ENCODE measurements around the gene PCDHGA6.
A peak's percentile ranks its signal among the peaks of the same experiment; 100 is the strongest.
"Not testable (repeated sequence)": the region's sequence is repeated elsewhere in the genome, so short reads cannot be mapped to it uniquely, and the experiment has no call there.

PCDHGA6 gene

DNA sequence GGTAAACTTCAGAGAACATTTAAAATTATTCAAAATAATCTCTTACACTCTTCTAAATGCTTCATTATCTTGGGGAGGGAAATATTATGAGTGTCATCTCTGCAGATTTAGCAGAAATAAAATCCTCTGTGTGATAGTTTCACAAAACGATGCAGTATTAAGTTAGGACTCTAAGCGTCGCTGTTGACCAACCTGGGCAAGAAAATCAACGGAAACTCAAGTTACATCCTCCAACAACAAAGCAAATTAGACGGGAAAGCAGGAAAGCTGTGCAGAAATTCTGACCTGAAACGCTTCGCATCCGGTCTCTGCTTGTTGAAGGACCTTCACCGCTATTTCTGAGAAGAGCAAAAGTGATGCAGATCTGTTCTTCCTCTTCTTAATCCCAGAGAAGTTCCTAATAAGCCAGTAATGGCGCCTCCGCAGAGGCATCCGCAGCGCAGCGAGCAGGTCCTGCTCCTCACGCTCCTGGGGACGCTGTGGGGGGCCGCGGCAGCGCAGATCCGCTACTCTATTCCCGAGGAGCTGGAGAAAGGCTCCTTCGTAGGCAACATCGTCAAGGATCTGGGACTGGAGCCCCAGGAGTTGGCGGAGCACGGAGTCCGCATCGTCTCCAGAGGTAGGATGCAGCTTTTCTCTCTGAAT, at the start of gene PCDHGA6:
TSS of gene PCDHGA6 (plus strand) at position 219 of the 645 bp plus-strand sequence. CDS start at position 412, 193 bp downstream.
- FAIRE-seq: no peak

DNA sequence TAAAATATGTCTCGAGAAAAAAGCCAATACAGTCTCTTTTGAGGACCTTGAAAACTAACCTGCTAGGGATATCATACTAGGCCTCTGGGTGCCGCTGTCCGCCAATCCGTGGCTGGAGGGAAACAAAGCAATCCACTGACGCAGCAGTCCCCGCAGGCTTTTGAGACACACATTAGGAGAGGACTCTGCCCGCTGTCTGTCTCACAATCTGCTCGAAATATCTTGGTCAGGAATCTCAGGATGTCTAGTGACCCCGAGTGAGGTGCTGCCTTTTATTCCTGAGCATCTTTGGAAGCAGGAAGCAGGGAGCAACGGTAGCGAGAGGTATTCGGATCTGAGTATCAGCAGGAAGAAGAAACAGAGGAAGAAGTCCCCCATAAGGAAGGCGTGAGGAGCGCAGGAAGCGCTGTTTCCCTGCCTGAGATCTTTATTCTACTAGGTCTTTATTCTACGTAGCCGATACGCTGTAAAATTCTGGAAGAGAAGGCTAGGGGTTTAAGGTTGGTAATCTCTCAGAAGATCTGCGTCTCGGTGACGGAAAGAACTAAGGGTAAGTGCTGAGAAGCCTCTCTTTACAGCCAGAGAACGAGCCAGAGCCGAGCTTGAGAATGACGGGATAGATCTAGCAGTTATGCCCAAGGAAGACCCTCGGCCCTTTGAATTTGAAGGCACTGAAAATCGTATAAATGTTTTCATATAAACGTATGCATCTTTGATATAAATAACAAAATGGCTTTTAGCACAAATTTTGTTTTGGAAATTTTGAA, 47.4 kb upstream of the PCDHGA6 start:
- no peak for FAIRE-seq

DNA sequence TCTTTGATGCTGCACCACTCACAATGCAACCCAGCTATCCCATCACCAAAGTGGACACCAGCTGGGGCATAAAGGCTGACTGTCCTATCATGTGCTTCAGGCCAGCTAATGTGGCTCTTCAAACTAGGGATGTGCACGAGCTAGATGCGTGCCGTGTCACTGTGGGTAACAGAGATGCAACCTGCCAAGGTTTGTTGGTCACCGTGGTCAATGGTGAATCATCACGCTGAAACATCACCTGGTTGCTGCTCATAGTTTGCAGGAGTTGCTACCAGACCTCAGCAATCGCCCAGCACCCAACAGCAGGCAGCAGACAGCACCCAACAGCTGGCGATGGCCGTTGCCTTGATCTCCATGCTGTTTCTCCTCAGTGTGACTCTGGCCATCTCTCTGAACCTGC, 45.5 kb upstream of the PCDHGA6 start:
- FAIRE-seq: no peak

DNA sequence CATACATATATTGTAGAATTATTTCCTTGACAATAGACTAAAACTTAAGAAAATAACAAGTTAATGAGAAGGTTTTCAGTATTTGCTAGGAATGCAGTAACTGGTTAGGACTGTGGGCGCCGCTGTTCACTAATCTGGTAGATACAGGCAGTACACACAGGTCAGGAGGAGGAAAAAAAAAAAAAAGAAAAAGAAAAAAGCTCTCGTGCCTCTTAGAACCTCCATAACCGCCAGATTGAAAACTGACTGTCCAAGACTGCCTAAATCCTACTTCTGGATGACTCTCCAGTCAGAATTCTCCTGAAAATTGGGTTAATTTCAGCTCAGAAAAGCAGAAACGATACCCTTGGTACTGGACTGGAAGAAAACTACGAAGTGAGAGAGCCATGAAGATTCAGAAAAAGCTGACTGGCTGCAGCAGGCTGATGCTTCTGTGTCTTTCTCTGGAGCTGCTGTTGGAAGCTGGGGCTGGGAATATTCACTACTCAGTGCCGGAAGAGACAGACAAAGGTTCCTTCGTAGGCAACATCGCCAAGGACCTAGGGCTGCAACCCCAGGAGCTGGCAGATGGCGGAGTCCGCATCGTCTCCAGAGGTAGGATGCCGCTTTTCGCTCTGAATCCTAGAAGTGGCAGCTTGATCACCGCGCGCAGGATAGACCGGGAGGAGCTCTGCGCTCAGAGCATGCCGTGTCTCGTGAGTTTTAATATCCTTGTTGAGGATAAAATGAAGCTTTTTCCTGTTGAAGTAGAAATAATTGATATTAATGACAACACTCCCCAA, 43.2 kb upstream of the PCDHGA6 start, which contains the start of gene PCDHGA1:
TSS of gene PCDHGA1 (plus strand) at position 216 of the 782 bp plus-strand sequence.
- FAIRE-seq: no peak

DNA sequence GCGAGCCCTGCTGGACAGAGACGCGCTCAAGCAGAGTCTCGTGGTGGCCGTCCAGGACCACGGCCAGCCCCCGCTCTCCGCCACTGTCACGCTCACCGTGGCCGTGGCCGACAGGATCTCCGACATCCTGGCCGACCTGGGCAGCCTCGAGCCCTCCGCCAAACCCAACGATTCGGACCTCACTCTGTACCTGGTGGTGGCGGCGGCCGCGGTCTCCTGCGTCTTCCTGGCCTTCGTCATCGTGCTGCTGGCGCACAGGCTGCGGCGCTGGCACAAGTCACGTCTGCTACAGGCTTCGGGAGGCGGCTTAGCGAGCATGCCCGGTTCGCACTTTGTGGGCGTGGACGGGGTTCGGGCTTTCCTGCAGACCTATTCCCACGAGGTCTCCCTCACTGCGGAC, 41.1 kb upstream of the PCDHGA6 start:
- FAIRE-seq: not testable (repeated sequence)

DNA sequence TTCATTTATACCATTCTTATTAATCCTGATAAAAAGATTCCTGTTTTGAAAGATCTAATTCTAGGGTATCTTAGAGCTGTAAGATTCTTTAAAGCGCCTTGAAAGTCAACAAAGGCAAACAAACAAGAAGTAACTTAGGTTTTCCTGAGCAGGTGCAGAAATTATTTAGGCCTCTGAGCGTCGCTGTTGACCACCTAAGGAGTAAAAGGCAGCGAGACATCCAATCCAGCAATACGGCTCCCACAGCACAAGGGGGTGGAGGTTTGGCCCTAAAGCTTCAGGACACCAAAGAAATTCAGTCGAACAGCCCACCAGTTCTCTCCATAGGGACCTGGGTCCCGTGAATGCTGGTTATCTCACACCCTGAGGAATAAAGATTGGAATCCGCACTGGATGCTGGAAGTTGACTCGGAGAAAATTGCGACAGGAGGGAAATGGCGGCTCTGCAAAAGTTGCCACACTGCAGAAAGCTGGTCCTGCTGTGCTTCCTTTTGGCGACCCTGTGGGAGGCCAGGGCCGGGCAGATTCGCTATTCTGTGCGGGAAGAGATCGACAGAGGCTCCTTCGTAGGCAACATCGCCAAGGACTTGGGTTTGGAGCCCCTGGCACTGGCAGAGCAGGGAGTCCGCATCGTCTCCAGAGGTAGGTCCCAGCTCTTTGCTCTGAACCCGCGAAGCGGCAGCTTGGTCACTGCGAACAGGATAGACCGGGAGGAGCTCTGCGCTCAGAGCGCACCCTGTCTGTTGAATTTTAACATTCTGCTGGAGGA, 35.0 kb upstream of the PCDHGA6 start, which contains the start of gene PCDHGA2:
TSS of gene PCDHGA2 (plus strand) at position 223 of the 769 bp plus-strand sequence.
- no peak for FAIRE-seq

DNA sequence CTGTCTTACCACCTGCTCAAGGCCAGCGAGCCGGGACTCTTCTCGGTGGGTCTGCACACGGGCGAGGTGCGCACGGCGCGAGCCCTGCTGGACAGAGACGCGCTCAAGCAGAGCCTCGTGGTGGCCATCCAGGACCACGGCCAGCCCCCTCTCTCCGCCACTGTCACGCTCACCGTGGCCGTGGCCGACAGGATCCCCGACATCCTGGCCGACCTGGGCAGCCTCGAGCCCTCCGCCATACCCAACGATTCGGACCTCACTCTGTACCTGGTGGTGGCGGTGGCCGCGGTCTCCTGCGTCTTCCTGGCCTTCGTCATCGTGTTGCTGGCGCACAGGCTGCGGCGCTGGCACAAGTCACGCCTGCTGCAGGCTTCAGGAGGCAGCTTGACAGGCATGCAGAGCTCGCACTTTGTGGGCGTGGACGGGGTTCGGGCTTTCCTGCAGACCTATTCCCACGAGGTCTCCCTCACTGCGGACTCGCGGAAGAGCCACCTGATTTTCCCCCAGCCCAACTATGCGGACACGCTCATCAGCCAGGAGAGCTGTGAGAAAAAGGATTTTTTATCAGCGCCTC, 32.8 kb upstream of the PCDHGA6 start:
- not testable (repeated sequence) for FAIRE-seq

DNA sequence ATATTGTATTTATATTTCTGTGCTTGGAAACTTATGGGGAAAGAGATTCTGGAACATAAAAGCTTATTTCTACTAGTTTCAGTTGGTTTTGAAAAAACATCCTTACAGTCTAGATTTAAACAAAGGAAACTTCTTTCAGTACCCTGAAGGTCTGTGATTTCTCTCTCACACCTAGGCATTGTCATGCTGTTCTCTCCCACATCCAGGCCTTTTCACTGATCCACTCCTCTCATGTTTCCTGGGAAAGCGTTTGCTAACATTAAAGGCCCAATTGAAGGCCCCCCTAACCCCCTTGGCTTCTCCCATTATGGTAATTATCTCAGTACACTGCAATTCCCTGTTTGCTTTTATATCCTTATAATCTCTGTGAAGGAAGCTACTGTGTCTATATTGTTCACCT, 30.9 kb upstream of the PCDHGA6 start:
- FAIRE-seq: no peak

DNA sequence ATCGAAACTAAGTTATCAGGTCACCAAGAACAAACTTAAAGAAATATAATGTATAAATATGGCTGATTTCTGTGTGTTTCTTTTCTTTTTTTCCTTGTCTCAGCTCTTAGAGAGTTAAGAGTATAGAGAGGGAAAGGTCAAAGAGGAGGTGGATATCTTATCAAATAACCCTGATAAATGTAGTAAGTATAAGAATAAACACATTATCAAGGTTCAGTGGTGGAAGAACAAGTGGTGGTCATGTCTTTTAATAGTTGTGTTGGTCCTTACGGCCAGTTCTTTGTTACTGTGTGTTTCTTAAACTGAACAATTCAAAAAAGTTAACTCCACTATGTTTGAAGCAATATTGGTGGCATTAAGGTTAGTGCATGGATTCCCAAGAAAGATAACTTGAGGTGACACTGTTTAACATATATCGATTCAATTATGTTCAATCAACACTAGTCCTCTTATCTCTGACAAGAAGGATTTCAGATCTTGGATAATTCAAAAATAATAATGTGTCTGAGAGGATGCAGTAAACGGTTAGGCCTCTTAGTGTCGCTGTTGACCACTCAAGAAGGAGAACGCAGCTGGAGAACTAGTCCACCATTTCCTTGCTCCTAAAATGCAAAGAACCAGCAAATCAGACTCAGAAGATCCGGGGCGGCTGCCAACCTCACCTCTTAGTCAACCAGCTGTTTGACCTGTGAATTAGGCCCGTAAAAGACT, 30.3 kb upstream of the PCDHGA6 start, which contains the start of gene PCDHGA3:
TSS of gene PCDHGA3 (plus strand) at position 588 of the 711 bp plus-strand sequence. CDS start 205 bp downstream, outside the sequence.
- no peak for FAIRE-seq

DNA sequence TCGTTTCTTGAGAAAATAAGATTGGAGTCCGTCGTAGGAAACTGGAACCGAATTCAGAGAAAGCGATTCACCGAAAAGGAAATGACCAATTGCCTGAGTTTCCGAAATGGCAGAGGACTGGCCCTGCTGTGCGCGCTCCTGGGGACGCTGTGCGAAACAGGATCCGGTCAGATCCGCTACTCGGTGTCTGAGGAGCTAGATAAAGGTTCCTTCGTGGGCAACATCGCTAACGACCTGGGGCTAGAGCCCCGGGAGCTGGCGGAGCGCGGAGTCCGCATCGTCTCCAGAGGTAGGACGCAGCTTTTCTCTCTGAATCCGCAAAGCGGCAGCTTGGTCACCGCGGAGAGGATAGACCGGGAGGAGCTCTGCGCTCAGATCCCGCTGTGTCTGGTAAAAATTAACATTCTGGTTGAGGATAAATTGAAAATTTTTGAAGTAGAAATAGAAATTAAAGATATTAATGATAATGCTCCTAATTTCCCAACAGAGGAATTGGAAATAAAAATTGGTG, 29.7 kb upstream of the PCDHGA6 start:
- no peak for FAIRE-seq

DNA sequence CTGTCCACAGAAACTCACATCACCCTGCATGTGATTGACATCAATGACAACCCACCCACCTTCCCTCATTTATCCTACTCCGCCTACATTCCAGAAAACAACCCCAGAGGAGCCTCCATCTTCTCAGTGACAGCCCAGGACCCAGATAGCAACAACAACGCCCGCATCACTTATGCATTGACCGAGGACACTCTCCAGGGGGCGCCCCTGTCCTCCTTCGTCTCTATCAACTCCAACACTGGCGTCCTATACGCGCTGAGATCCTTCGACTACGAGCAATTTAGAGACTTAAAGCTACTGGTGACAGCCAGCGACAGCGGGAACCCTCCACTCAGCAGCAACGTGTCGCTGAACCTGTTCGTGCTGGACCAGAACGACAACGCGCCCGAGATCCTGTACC, 28.4 kb upstream of the PCDHGA6 start:
- FAIRE-seq: no peak

DNA sequence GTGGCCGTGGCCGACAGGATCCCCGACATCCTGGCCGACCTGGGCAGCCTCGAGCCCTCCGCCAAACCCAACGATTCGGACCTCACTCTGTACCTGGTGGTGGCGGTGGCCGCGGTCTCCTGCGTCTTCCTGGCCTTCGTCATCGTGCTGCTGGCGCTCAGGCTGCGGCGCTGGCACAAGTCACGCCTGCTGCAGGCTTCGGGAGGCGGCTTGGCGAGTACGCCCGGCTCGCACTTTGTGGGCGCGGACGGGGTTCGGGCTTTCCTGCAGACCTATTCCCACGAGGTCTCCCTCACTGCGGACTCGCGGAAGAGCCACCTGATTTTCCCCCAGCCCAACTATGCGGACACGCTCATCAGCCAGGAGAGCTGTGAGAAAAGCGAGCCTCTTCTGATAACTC, 27.7 kb upstream of the PCDHGA6 start:
- FAIRE-seq: not testable (repeated sequence)

DNA sequence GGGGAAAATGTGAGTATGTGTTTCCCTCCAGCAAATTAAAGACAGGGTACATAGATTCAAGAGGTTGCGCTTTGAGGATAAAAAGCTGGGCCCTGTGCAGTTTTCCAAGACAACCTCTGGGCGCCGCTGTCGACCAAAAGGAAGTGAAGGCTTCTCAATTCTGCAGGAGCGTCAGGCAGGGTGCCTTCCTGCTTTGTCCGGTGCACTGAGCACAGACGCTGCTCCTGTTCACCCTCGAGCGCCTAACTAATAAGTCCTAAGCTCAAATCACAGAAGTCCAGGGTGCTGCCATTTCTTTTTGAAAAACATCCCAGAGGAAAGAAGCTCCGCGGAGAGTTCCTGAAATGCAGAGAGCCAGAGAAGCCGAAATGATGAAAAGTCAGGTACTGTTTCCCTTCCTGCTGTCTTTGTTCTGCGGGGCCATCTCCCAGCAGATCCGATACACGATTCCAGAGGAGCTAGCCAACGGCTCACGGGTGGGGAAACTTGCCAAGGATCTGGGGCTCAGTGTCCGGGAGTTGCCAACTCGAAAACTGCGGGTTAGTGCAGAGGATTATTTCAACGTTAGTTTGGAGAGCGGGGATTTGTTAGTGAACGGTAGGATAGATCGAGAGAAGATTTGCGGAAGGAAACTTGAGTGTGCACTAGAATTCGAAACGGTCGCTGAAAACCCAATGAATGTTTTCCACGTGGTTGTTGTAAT, 23.6 kb upstream of the PCDHGA6 start, which contains the start of gene PCDHGB1:
TSS of gene PCDHGB1 (plus strand) at position 183 of the 703 bp plus-strand sequence. CDS start at position 345, 162 bp downstream.
- FAIRE-seq: no peak

DNA sequence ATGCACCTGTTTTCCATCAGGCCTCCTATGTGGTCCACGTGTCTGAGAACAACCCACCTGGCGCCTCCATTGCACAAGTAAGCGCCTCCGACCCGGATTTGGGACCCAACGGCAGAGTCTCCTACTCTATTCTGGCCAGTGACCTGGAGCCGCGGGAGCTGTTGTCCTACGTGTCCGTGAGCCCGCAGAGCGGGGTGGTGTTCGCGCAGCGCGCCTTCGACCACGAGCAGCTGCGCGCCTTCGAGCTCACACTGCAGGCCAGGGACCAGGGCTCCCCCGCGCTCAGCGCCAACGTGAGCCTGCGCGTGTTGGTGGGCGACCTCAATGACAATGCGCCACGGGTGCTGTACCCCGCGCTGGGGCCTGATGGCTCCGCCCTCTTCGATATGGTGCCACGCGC, 22.1 kb upstream of the PCDHGA6 start:
- no peak for FAIRE-seq

DNA sequence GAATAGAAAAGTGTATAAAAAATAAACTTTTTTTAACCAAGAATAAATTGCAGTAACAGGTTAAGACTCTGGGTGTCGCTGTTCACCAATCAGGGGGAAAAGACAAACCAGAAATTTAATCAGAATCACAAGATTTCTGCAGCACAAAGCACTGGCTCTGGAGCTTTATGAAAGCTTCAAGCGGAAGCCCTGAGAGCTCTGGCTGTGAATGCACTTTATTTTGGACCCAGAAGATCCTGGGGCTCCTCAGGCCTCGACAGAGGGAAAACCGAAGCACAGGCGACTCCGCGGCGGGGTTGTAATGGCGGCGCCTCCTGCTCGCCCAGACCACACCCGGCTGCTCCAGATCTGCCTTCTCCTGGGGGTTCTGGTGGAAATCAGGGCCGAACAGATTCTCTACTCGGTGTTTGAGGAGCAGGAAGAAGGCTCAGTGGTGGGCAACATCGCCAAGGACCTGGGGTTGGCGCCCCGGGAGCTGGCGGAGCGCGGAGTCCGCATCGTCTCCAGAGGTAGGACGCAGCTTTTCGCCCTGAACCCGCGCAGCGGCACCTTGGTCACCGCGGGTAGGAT, 18.7 kb upstream of the PCDHGA6 start, which contains the start of gene PCDHGA4:
TSS of gene PCDHGA4 (plus strand) at position 122 of the 570 bp plus-strand sequence. CDS start at position 209, 87 bp downstream.
- FAIRE-seq: no peak

DNA sequence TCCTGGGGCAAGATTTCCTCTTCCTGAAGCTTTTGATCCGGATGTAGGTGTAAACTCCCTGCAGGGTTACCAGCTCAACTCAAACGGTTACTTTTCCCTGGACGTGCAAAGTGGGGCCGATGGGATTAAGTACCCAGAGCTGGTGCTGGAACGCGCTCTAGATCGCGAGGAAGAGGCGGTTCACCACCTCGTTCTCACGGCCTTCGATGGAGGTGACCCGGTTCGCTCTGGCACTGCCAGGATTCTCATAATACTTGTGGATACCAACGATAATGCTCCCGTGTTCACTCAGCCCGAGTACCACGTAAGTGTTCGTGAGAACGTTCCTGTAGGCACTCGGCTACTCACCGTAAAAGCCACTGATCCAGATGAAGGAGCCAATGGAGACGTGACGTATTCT, 18.1 kb upstream of the PCDHGA6 start:
- FAIRE-seq: no peak

DNA sequence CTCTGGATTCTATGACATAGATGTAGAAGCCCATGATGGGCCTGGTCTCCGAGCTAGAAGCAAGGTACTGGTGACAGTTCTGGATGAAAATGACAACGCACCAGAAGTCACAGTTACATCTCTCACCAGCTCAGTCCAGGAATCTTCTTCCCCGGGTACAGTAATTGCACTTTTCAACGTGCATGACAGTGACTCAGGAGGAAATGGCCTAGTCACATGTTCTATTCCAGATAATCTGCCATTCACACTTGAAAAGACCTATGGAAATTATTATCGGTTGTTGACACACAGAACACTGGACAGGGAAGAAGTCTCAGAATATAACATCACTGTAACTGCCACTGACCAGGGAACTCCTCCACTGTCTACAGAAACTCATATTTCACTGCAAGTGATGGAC, 17.6 kb upstream of the PCDHGA6 start:
- no peak for FAIRE-seq

DNA sequence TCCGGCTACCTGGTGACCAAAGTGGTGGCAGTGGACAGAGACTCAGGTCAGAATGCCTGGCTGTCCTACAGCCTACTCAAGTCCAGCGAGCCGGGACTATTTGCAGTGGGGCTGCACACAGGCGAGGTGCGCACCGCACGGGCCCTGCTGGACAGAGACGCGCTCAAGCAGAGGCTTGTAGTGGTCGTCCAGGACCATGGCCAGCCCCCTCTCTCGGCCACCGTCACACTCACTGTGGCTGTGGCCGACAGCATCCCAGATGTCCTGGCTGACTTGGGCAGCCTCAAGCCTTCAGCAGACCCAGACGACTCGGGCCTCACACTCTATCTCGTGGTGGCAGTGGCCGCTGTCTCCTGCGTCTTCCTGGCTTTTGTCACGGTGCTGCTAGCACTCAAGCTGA, 16.7 kb upstream of the PCDHGA6 start:
- no peak for FAIRE-seq

DNA sequence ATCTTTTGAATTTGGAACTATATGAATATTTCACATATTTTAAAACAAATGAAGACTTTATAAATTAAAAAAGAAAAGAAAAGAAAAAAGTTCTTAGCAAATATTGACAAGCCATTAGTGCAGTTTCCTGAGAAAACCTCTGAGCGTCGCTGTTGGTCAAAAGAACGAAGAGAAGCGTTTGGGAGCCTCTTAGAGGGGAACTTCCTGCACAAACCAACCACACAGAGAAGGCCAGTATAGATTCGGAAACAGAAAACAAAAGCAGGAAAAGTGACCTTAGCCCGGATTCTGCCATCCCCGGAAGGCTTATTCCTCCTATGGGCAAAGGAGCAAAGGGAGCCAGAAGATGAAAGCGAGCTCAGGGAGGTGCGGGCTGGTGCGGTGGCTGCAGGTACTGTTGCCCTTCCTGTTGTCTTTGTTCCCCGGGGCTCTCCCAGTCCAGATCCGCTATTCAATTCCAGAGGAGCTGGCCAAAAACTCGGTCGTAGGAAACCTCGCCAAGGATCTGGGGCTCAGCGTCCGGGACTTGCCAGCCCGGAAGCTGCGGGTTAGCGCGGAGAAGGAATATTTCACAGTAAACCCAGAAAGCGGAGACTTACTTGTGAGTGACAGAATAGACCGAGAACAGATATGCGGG, 13.8 kb upstream of the PCDHGA6 start, which contains the start of gene PCDHGB2:
TSS of gene PCDHGB2 (plus strand) at position 205 of the 637 bp plus-strand sequence. CDS start at position 347, 142 bp downstream.
- peak; percentile 11 for FAIRE-seq

Measured in TTC549 (cell line).